HG02642 (cell line): ENCODE results near the gene CCDC81.
"Not testable (repeated sequence)": the region's sequence is repeated elsewhere in the genome, so short reads cannot be mapped to it uniquely, and the experiment has no call there.

Source experiments
- ATAC-seq: cut with Tn5 transposase; IDR thresholded peaks from one replicate; pipeline ENCODE4 v1.9.1; 2021; ENCODE audit warnings: mild to moderate bottlenecking; ENCODE audit not compliant: unreplicated experiment, poor library complexity

Gene CCDC81

GRCh38 chr11:86386283-86386682, 11.6 kb downstream of the CCDC81 start:
- no peak for ATAC-seq

- ATAC-seq, result no peak
Observed at GRCh38 chr11:86386746-86387145, 12.1 kb downstream of the CCDC81 start.

GRCh38 chr11:86388198-86388597, 13.5 kb downstream of the CCDC81 start:
- ATAC-seq, result no peak

GRCh38 chr11:86390487-86390886, 15.8 kb downstream of the CCDC81 start:
- ATAC-seq, result no peak

- no peak for ATAC-seq
Observed at GRCh38 chr11:86395061-86395551, 20.4 kb downstream of the CCDC81 start.

- no peak for ATAC-seq
Observed at GRCh38 chr11:86396396-86396795, 21.7 kb downstream of the CCDC81 start.

GRCh38 chr11:86397351-86397750, 22.7 kb downstream of the CCDC81 start:
- ATAC-seq, result no peak

GRCh38 chr11:86398106-86398505, 23.4 kb downstream of the CCDC81 start:
- ATAC-seq, result no peak

- no peak for ATAC-seq
Observed at GRCh38 chr11:86403458-86403857, 28.8 kb downstream of the CCDC81 start.

- ATAC-seq, result no peak
Observed at GRCh38 chr11:86408845-86409244, 34.2 kb downstream of the CCDC81 start.

GRCh38 chr11:86414032-86414431, 39.3 kb downstream of the CCDC81 start:
- no peak for ATAC-seq

GRCh38 chr11:86415026-86415425, 40.3 kb downstream of the CCDC81 start:
- ATAC-seq, result no peak

- no peak for ATAC-seq
Observed at GRCh38 chr11:86416494-86416893, 41.8 kb downstream of the CCDC81 start.

GRCh38 chr11:86416951-86417350, 42.3 kb downstream of the CCDC81 start:
- ATAC-seq, result not testable (repeated sequence)

- ATAC-seq, result no peak
Observed at GRCh38 chr11:86418106-86418505, 43.4 kb downstream of the CCDC81 start.

GRCh38 chr11:86418513-86418912, 43.8 kb downstream of the CCDC81 start:
- no peak for ATAC-seq

- no peak for ATAC-seq
Observed at GRCh38 chr11:86418917-86419316, 44.2 kb downstream of the CCDC81 start.

GRCh38 chr11:86421946-86422345, 47.3 kb downstream of the CCDC81 start:
- ATAC-seq, result no peak

- ATAC-seq, result no peak
Observed at GRCh38 chr11:86422371-86422770, 47.7 kb downstream of the CCDC81 start.

- ATAC-seq, result not testable (repeated sequence)
Observed at GRCh38 chr11:86423488-86423887, 48.8 kb downstream of the CCDC81 start.

GRCh38 chr11:86427441-86427840, 52.8 kb downstream of the CCDC81 start:
- no peak for ATAC-seq

GRCh38 chr11:86431258-86431657, 56.6 kb downstream of the CCDC81 start:
- no peak for ATAC-seq
